K562 (cell line): ENCODE results near the gene NAA80. TPM values are rescaled to one million over a fixed set of nuclear protein-coding genes. Genes with fewer than 3 reads are reported as not detected.

Source experiments
- AFF1 ChIP-seq, 2 experiments: fragments of 450-650 bp; IDR thresholded peaks; 2 replicates each; pipeline ENCODE4 v1.6.1; 2018; ENCODE audit warnings: mild to moderate bottlenecking in 2 of 2, low read depth in 1 of 2; ENCODE audit not compliant: partially characterized antibody in 2 of 2
- BCL6 ChIP-seq: fragments of 250-450 bp; sonication (Bioruptor Pico); IDR thresholded peaks from 2 replicates; pipeline ENCODE4 v1.4.0; 2020
- E2F3 ChIP-seq: fragments of 250-450 bp; sonication (Bioruptor Pico); IDR thresholded peaks from 2 replicates; pipeline ENCODE4 v1.4.0; 2020; ENCODE audit warnings: mild to moderate bottlenecking
- ELK3 ChIP-seq: fragments of 450-650 bp; formaldehyde crosslinking; IDR thresholded peaks from 2 replicates; pipeline ENCODE4 v1.4.0; 2020; ENCODE audit warnings: mild to moderate bottlenecking
- GTF2E2 ChIP-seq: fragments of 200-800 bp; sonication (Bioruptor generic); IDR thresholded peaks from 2 replicates; pipeline ENCODE4 v1.6.1; 2016; ENCODE audit warnings: missing genetic modification characterization, missing compliant biosample characterization
- HNRNPL ChIP-seq: fragments of 200-400 bp; formaldehyde crosslinking; IDR thresholded peaks from 2 replicates; pipeline ENCODE4 v1.6.1; 2017; ENCODE audit warnings: low read depth, mild to moderate bottlenecking, low read length
- IRF2 ChIP-seq: sonication (generic); formaldehyde crosslinking; IDR thresholded peaks from 2 replicates; pipeline ENCODE4 v1.8.1; 2022; ENCODE audit warnings: mild to moderate bottlenecking, missing genetic modification reagents
- KAT8 ChIP-seq: fragments of 450-650 bp; IDR thresholded peaks from 2 replicates; pipeline ENCODE4 v1.6.1; 2016; ENCODE audit warnings: low read depth, mild to moderate bottlenecking
- TBL1XR1 ChIP-seq, 2 experiments: IDR thresholded peaks; 2 replicates each; pipeline ENCODE4 v1.6.1; 2012; ENCODE audit warnings: improper control_type of control experiment in 2 of 2, low read length in 2 of 2, mild to moderate bottlenecking in 1 of 2
- TCF3 ChIP-seq: sonication (generic); formaldehyde crosslinking; IDR thresholded peaks from 2 replicates; pipeline ENCODE4 v1.4.0; 2020; ENCODE audit warnings: mild to moderate bottlenecking, missing genetic modification reagents
- U2AF2 ChIP-seq: fragments of 200-400 bp; formaldehyde crosslinking; optimal IDR thresholded peaks from 2 replicates; pipeline ENCODE3; 2017; ENCODE audit warnings: low read depth, mild to moderate bottlenecking, low read length
- XRCC4 ChIP-seq: IDR thresholded peaks from one replicate; pipeline ENCODE4 v1.6.1; 2011; ENCODE audit not compliant: insufficient read depth, insufficient read length; ENCODE audit errors: extremely low read depth
- ZBTB1 ChIP-seq: sonication (generic); formaldehyde crosslinking; IDR thresholded peaks from 2 replicates; pipeline ENCODE4 v1.8.1; 2023; ENCODE audit warnings: missing genetic modification reagents, low read depth, mild to moderate bottlenecking, borderline replicate concordance
- ZNF140 ChIP-seq: fragments of 250-450 bp; sonication (Bioruptor Pico); IDR thresholded peaks from 2 replicates; pipeline ENCODE4 v1.8.0; 2021; ENCODE audit warnings: moderate library complexity, mild to moderate bottlenecking, inconsistent platforms
- ZNF79 ChIP-seq: fragments of 250-450 bp; sonication (Bioruptor Pico); IDR thresholded peaks from 2 replicates; pipeline ENCODE4 v1.4.0; 2020; ENCODE audit warnings: low read depth, mild to moderate bottlenecking, moderate library complexity
- polyA plus RNA-seq, 8 experiments: library from polyadenylated mRNA; depleted of rRNA in 4 of 8; stranded (reverse) in 5 of 8; unstranded in 3 of 8; fragments of >200 nt; fragmentation: Nextera tagmentation in 2 of 8; fragmentation: Illumina TruSeq in 1 of 8; extraction: Ambion mirVana in 2 of 8; extraction: Trizol in 1 of 8; gene quantifications; 2 replicates each; pipeline versions ENCODE4 v1.2.1 to v1.2.3, GENCODE V29; 2011 to 2014; ENCODE audit warnings: inconsistent platforms in 1 of 8, missing spikeins in 1 of 8
- total RNA-seq, 7 experiments: library from RNA; depleted of rRNA in 6 of 7; stranded (reverse); fragments of >200 nt in 6 of 7; fragmentation: Illumina TruSeq in 2 of 7; extraction: Trizol in 2 of 7; gene quantifications; 2 replicates each; pipeline versions ENCODE4 v1.2.1 to v1.2.3, GENCODE V29; 2011 to 2021; ENCODE audit warnings: low replicate concordance in 1 of 7
- TF ChIP-seq, protein P1 (sequence below): fragments of 450-650 bp; IDR thresholded peaks from 2 replicates; pipeline ENCODE4 v1.6.1; 2018; ENCODE audit warnings: mild to moderate bottlenecking, low read depth; ENCODE audit not compliant: partially characterized antibody
- TF ChIP-seq, protein P2 (sequence below): fragments of 250-450 bp; sonication (Bioruptor Pico); IDR thresholded peaks from 2 replicates; pipeline ENCODE4 v1.5.0; 2020; ENCODE audit warnings: mild to moderate bottlenecking

NAA80 gene
- total and polyA plus RNA-seq, 9 of the 15 experiments (the other 6 are each of a cell fraction or from before 2014, with no cell fraction given), result 0.82 to 24.0 (median 8.6) TPM

- TF ChIP-seq AFF1 (IDR thresholded peaks at IDR 0.05; ENCODE audit: low read depth in 1 of 2, partially characterized antibody in 2 of 2), result peak in 1 of 2 experiments; percentile 52
- no peak for TF ChIP-seq HNRNPL
- TF ChIP-seq ZBTB1 (CRISPR knock-in tag), result no peak
- TF ChIP-seq XRCC4, result no peak
- no peak for TF ChIP-seq ZNF140
- no peak for TF ChIP-seq IRF2 (CRISPR knock-in tag)
- no peak for TF ChIP-seq GTF2E2 (tag)
- no peak for TF ChIP-seq U2AF2
- TF ChIP-seq KAT8, result no peak
- TF ChIP-seq E2F3 (CRISPR knock-in tag), result no peak
- TF ChIP-seq TBL1XR1 (IDR thresholded peaks at IDR 0.05; ENCODE audit: low read length in 2 of 2), result no peak
- TF ChIP-seq, protein P1, sequence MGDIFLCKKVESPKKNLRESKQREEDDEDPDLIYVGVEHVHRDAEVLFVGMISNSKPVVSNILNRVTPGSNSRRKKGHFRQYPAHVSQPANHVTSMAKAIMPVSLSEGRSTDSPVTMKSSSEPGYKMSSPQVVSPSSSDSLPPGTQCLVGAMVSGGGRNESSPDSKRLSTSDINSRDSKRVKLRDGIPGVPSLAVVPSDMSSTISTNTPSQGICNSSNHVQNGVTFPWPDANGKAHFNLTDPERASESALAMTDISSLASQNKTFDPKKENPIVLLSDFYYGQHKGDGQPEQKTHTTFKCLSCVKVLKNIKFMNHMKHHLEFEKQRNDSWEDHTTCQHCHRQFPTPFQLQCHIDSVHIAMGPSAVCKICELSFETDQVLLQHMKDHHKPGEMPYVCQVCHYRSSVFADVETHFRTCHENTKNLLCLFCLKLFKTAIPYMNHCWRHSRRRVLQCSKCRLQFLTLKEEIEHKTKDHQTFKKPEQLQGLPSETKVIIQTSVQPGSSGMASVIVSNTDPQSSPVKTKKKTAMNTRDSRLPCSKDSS, result no peak
- TF ChIP-seq, protein P2, sequence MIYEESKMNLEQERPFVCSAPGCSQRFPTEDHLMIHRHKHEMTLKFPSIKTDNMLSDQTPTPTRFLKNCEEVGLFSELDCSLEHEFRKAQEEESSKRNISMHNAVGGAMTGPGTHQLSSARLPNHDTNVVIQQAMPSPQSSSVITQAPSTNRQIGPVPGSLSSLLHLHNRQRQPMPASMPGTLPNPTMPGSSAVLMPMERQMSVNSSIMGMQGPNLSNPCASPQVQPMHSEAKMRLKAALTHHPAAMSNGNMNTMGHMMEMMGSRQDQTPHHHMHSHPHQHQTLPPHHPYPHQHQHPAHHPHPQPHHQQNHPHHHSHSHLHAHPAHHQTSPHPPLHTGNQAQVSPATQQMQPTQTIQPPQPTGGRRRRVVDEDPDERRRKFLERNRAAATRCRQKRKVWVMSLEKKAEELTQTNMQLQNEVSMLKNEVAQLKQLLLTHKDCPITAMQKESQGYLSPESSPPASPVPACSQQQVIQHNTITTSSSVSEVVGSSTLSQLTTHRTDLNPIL, result no peak
- no peak for TF ChIP-seq TCF3
- TF ChIP-seq ELK3 (CRISPR knock-in tag), result no peak
- no peak for TF ChIP-seq BCL6 (CRISPR knock-in tag)
- no peak for TF ChIP-seq ZNF79 (CRISPR knock-in tag)
Measured at GRCh38 chr3:50298836-50299637, at the start of gene NAA80, which contains the start of gene HYAL3 (continued).
